Measurements from ENCODE around the gene COL5A1.
A peak's percentile ranks its signal among the peaks of the same experiment; 100 is the strongest.

The COL5A1 gene

DNA sequence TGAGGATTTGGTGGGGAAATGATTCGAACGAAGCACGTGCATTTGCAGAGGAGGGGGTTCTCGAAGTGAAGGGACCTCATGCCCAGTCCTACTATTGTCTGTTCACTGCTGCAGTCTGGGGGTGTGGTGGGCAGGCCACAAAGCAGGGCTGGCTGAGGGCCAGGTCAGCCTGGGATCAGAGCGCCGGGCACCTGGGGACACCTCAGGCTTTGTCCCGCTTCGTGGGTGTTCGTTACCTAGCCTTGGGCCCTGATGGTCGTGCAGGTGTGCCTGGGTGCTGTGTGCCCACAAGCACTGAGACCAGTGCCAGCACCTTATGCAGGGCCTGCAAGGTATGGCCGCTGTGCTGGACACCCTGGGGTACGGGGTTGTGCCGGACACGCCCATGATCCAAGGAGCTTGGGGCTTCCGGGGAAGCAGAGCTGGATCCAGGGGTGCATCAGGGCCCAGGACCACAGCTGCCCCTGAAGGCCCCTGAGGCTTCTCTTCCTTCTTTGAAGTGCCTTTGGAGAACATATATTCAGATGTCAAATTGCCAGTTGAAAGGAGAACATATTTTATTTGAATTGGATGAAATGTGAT, 80.6 kb downstream of the COL5A1 start:
- no peaks in the 10 kb centered on the region for H3K27me3 ChIP-seq (ENCODE audit: insufficient read depth, insufficient read length)
- no peak overlapping the region for H3K9ac ChIP-seq (ENCODE audit: insufficient read length, low read depth)
- DNase-seq (ENCODE audit: low read depth, low spot score), result no peak
- H3K4me1 ChIP-seq (ENCODE audit: insufficient read depth, insufficient read length), result peaks cover 15% of the 10 kb centered on the region
- TF ChIP-seq SUZ12 (IDR thresholded peaks at IDR 0.05; ENCODE audit: extremely low read depth, insufficient read depth, insufficient read length), result no peak
- no peak for TF ChIP-seq YY1 (IDR thresholded peaks at IDR 0.05; ENCODE audit: insufficient read depth, insufficient read length)
- TF ChIP-seq ZNF274 (IDR thresholded peaks at IDR 0.05; ENCODE audit: low read depth, low read length), result no peak
- no peak overlapping the region for H3K4me3 ChIP-seq (ENCODE audit: insufficient read length, low read depth)
- H3K9me3 ChIP-seq (ENCODE audit: insufficient read depth, low read length), result no peaks in the 10 kb centered on the region
- H3K36me3 ChIP-seq (ENCODE audit: insufficient read depth, insufficient read length, low read length), result peaks cover 94% of the 10 kb centered on the region

GRCh38 chr9:134723037-134723436, 81.4 kb downstream of the COL5A1 start:
- Histone ChIP-seq H3K9me3 (ENCODE audit: insufficient read depth, low read length) (no peaks in the 10 kb centered on the region), H3K9ac (ENCODE audit: insufficient read length, low read depth) (no peak overlapping the region), H3K27me3 (ENCODE audit: insufficient read depth, insufficient read length) (no peaks in the 10 kb centered on the region), H3K36me3 (ENCODE audit: insufficient read depth, insufficient read length, low read length) (peaks cover 94% of the 10 kb centered on the region), H3K4me3 (ENCODE audit: insufficient read length, low read depth) (no peak overlapping the region), H3K4me1 (ENCODE audit: insufficient read depth, insufficient read length) (peaks cover 15% of the 10 kb centered on the region)
- DNase-seq (ENCODE audit: low read depth, low spot score), result no peak
- no peak for TF ChIP-seq YY1 (IDR thresholded peaks at IDR 0.05; ENCODE audit: insufficient read depth, insufficient read length)
- no peak for TF ChIP-seq ZNF274 (IDR thresholded peaks at IDR 0.05; ENCODE audit: low read depth, low read length)
- TF ChIP-seq SUZ12 (IDR thresholded peaks at IDR 0.05; ENCODE audit: extremely low read depth, insufficient read depth, insufficient read length), result no peak

DNA sequence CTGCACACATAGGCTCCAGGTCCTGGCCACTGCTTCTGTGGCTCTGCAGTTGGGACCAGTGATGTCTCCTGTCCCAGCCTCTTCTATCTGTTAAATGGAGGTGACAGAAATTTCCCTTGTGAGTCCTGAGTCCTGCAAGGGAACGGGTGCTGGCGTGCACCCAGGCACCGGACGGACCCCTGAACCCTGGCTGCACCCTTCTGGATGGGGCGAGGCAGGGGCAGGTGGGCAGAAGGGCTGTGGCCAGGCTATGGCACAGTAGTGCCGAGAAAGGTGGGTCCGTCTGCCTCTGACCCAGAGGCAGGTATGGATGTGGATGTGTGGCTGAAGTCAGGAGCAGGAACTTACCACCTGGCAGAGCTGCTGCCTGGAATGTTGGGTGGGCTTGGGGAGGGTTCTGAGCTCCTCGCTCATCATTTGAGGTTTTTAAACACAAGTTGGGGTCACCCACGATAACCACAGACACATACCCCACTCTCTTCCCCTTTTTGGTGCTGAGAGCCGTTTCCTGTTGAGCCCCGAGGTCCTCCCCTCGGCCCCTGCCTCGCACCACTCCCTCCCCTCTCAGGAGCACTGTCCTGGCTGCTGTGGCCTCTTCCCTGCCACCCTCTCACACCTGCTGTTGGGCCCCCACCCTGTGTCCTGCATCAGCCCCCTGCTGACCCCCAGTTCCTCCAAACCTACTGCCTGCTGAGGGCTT, 82.0 kb downstream of the COL5A1 start:
- DNase-seq (ENCODE audit: low read depth, low spot score), result no peak
- H3K4me3 ChIP-seq (ENCODE audit: insufficient read length, low read depth), result no peak overlapping the region
- TF ChIP-seq YY1 (IDR thresholded peaks at IDR 0.05; ENCODE audit: insufficient read depth, insufficient read length) (no peak), SUZ12 (IDR thresholded peaks at IDR 0.05; ENCODE audit: extremely low read depth, insufficient read depth, insufficient read length) (no peak), ZNF274 (IDR thresholded peaks at IDR 0.05; ENCODE audit: low read depth, low read length) (no peak)
- peaks cover 94% of the 10 kb centered on the region for H3K36me3 ChIP-seq (ENCODE audit: insufficient read depth, insufficient read length, low read length)
- peak overlapping the region; percentile 18 for H3K9ac ChIP-seq (ENCODE audit: insufficient read length, low read depth)
- peaks cover 15% of the 10 kb centered on the region for H3K4me1 ChIP-seq (ENCODE audit: insufficient read depth, insufficient read length)
- no peaks in the 10 kb centered on the region for H3K9me3 ChIP-seq (ENCODE audit: insufficient read depth, low read length)
- no peaks in the 10 kb centered on the region for H3K27me3 ChIP-seq (ENCODE audit: insufficient read depth, insufficient read length)

DNA sequence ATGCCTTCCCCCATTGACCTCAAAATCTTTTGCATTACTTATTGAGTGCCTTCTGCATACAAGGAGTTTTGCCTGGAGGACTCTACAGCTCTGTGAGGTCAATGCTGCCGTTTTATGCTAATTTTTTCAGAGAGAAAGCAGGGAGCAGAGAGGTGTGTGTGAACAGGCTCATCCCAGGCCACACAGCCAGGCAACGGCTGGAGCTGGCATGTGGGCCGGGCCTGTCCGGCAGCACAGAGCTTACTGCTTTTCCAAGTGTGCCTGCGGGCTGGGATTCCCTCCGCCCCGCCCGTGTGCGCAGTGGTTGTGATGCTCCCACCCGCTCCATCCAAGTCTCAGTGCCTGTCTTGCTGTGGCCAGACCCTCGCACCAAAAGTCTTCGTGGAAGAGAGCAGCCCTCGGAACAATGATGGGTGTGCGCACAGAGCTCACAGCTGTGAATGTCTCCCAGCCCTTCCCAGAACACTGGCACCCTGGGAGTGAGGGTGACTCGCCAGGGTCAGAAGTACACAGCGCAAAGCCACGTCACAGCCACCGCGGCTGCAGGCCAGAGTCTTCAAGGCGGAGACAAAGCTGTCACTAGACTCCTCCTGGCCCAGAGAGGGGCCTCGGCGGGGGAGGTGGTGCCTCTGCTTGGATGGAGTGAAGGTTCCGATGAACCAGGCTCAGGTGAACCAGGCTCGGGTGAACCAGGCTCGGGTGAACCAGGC, 82.8 kb downstream of the COL5A1 start:
- no peak for DNase-seq (ENCODE audit: low read depth, low spot score)
- Histone ChIP-seq H3K9me3 (ENCODE audit: insufficient read depth, low read length) (no peaks in the 10 kb centered on the region), H3K4me3 (ENCODE audit: insufficient read length, low read depth) (no peak overlapping the region), H3K36me3 (ENCODE audit: insufficient read depth, insufficient read length, low read length) (peaks cover 94% of the 10 kb centered on the region), H3K9ac (ENCODE audit: insufficient read length, low read depth) (peak overlapping the region; percentile 47), H3K4me1 (ENCODE audit: insufficient read depth, insufficient read length) (peaks cover 15% of the 10 kb centered on the region), H3K27me3 (ENCODE audit: insufficient read depth, insufficient read length) (no peaks in the 10 kb centered on the region)
- no peak for TF ChIP-seq ZNF274 (IDR thresholded peaks at IDR 0.05; ENCODE audit: low read depth, low read length)
- TF ChIP-seq SUZ12 (IDR thresholded peaks at IDR 0.05; ENCODE audit: extremely low read depth, insufficient read depth, insufficient read length), result no peak
- no peak for TF ChIP-seq YY1 (IDR thresholded peaks at IDR 0.05; ENCODE audit: insufficient read depth, insufficient read length)

- H3K27me3 ChIP-seq (ENCODE audit: insufficient read depth, insufficient read length), result no peaks in the 10 kb centered on the region
- peaks cover 15% of the 10 kb centered on the region for H3K4me1 ChIP-seq (ENCODE audit: insufficient read depth, insufficient read length)
- TF ChIP-seq ZNF274 (IDR thresholded peaks at IDR 0.05; ENCODE audit: low read depth, low read length), result no peak
- TF ChIP-seq YY1 (IDR thresholded peaks at IDR 0.05; ENCODE audit: insufficient read depth, insufficient read length), result no peak
- TF ChIP-seq SUZ12 (IDR thresholded peaks at IDR 0.05; ENCODE audit: extremely low read depth, insufficient read depth, insufficient read length), result no peak
- peaks cover 94% of the 10 kb centered on the region for H3K36me3 ChIP-seq (ENCODE audit: insufficient read depth, insufficient read length, low read length)
- no peak overlapping the region for H3K4me3 ChIP-seq (ENCODE audit: insufficient read length, low read depth)
- DNase-seq (ENCODE audit: low read depth, low spot score), result no peak
- H3K9me3 ChIP-seq (ENCODE audit: insufficient read depth, low read length), result no peaks in the 10 kb centered on the region
- no peak overlapping the region for H3K9ac ChIP-seq (ENCODE audit: insufficient read length, low read depth)
These were observed 83.5 kb downstream of the COL5A1 start for GRCh38 chr9:134724912-134725604.

GRCh38 chr9:134725605-134725940, 84.0 kb downstream of the COL5A1 start:
- Histone ChIP-seq H3K36me3 (ENCODE audit: insufficient read depth, insufficient read length, low read length) (peaks cover 94% of the 10 kb centered on the region), H3K9me3 (ENCODE audit: insufficient read depth, low read length) (no peaks in the 10 kb centered on the region), H3K27me3 (ENCODE audit: insufficient read depth, insufficient read length) (no peaks in the 10 kb centered on the region), H3K9ac (ENCODE audit: insufficient read length, low read depth) (no peak overlapping the region), H3K4me1 (ENCODE audit: insufficient read depth, insufficient read length) (peaks cover 15% of the 10 kb centered on the region), H3K4me3 (ENCODE audit: insufficient read length, low read depth) (no peak overlapping the region)
- no peak for DNase-seq (ENCODE audit: low read depth, low spot score)
- TF ChIP-seq ZNF274 (IDR thresholded peaks at IDR 0.05; ENCODE audit: low read depth, low read length) (no peak), SUZ12 (IDR thresholded peaks at IDR 0.05; ENCODE audit: extremely low read depth, insufficient read depth, insufficient read length) (no peak), YY1 (IDR thresholded peaks at IDR 0.05; ENCODE audit: insufficient read depth, insufficient read length) (no peak)
